Superior temporal gyrus (tissue), 1 donor: ENCODE measurements around the gene CAPRIN1.
"Not testable (repeated sequence)": the region's sequence is repeated elsewhere in the genome, so short reads cannot be mapped to it uniquely, and the experiment has no call there.

Experiments used
- DNase-seq: peaks from one replicate; pipeline ENCODE4 v3.0.0-alpha.2; 2016; ENCODE audit errors: extremely low spot score

CAPRIN1 gene

GRCh38 chr11:34086554-34087283 lies 35.2 kb downstream of the CAPRIN1 start:
- DNase-seq: no peak

DNA sequence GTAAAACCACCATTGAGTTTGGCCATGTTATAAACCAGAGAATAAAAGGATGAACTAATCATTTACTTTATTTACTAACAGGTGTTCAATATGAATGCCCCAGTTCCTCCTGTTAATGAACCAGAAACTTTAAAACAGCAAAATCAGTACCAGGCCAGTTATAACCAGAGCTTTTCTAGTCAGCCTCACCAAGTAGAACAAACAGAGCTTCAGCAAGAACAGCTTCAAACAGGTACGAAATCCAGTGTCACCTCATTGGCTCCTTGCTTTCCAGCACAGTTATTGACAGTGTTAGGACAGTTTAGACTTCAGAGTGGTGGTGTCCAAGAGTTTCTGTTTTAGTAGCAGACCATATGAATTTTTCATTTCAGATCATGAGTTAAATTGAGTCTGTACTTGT lies 40.3 kb downstream of the CAPRIN1 start:
- DNase-seq: no peak

GRCh38 chr11:34094900-34095299 lies 43.4 kb downstream of the CAPRIN1 start:
- DNase-seq: not testable (repeated sequence)

DNA sequence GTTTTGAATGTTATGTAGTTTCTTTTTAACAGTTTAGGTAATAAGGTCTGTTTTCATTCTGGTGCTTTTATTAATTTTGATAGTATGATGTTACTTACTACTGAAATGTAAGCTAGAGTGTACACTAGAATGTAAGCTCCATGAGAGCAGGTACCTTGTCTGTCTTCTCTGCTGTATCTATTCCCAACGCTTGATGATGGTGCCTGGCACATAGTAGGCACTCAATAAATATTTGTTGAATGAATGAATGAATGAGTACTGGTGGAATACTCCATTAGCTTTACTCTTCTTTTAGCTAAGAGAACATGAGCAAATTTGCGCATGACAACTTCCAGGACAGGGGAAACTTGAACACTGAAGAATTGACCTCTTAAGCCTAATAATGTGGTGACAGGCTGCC lies 47.3 kb downstream of the CAPRIN1 start:
- DNase-seq: no peak

DNA sequence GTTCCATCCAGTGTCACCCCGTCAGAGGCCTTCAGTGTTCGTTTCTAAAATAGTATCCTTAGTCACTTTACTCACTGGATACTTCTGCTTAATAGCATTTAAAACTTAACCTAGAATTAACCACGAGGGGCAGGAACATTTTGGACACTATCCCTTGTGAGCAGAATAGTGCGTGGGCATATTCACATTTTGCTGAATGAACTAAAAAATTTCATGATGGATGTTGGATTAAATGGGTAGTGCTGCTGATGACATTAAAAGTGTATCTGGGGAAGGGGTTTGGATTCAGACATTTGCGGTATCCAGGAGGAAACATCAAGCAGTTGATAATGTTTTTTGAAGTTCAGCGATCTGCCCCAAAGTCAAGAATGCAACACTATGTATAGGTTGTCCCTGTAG lies 53.1 kb downstream of the CAPRIN1 start:
- no peak for DNase-seq

- DNase-seq: peak; percentile 99
Measured at GRCh38 chr11:34105079-34105956, 53.8 kb downstream of the CAPRIN1 start, which contains the start of gene NAT10. Gene NAT10, plus strand, starts transcription at chr11:34105629. Its CDS starts 2,597 bp downstream, at chr11:34108226.

DNA sequence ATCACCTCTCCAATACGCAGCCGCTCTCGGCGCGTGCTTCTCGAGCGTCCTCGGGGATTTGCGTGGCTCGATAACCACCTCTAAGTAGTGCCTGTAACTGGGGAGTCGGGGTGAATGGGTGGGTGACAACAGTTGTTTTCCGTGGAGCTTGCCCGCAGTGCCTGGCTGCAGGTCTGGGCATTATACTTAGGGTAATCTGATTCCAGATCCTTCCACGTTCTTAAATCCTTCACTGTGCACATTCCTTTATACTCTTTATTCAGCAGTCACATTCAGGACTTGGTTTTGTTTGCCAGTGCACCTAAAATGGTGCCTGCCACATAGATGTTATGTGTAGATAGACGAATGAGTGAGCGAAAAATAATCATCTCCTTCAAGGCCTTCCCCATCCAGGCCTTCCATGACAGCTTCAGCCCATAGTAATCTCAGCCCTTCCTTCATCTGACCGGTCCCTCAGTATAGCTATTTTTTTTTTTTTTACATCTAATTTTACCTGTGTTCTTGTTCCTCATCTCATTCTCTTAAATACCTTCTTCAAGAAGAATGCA lies 54.5 kb downstream of the CAPRIN1 start:
- DNase-seq: no peak

DNA sequence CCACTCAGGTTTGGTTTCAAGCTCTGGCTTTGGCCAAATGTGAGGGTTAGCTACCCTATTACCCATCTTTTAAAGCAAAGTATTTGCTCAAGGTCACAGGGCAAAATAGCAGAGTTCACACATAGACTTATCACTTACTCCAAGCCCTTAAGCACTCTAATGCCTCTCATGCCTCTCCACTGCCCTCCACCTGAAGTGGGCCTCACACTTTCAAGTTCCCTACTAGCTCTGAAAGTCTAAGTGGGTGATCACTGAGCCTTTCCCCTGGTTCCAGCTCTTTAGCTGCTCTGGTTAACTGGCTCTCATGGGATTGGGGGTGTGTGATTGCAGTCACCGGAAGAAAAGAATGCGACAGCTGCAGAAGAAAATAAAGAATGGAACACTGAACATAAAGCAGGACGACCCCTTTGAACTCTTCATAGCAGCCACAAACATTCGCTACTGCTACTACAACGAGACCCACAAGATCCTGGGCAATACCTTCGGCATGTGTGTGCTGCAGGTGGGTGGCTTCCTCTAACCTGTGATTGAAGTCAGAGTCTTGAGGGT lies 60.3 kb downstream of the CAPRIN1 start:
- no peak for DNase-seq

- no peak for DNase-seq
Measured at GRCh38 chr11:34114014-34114413, 62.5 kb downstream of the CAPRIN1 start.

DNA sequence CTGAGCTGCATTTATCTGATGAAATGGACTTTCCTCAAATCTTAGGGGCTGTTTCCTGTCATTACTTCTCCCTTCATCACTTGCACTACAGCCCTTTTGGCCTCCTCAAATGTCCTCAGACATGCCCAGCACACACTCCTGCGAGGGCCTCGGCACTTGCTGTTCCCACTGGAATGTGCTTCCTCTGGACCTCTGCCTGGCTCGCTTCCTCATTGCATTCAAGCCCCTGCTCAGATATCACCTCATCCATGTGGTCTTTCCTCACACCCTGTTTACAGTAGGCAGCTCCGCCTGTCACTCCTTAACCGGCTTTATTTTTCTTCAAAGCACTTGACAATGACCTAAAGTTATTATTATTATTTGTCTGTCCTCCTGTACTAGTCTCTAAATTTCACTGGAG lies 62.9 kb downstream of the CAPRIN1 start:
- no peak for DNase-seq

DNA sequence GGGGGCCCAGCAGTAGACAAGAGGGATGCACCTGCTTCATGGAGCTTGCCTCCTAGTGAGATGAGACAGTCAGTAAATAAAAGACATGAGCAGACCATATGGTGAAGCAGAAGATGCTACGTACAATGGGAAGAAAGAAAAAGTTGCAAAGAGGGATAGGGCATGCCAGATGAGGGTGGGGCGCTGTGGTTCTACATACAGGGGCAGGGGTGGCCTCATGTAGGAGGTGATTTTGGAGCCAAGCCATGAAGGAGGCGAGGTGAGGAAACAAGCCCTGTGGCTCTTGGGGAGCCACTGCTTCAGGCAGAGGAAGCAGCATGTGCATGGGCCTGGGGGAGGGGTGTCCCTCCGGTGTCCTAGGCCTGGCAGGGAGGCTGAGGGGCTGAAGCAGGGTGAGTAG lies 69.1 kb downstream of the CAPRIN1 start:
- DNase-seq: no peak

DNA sequence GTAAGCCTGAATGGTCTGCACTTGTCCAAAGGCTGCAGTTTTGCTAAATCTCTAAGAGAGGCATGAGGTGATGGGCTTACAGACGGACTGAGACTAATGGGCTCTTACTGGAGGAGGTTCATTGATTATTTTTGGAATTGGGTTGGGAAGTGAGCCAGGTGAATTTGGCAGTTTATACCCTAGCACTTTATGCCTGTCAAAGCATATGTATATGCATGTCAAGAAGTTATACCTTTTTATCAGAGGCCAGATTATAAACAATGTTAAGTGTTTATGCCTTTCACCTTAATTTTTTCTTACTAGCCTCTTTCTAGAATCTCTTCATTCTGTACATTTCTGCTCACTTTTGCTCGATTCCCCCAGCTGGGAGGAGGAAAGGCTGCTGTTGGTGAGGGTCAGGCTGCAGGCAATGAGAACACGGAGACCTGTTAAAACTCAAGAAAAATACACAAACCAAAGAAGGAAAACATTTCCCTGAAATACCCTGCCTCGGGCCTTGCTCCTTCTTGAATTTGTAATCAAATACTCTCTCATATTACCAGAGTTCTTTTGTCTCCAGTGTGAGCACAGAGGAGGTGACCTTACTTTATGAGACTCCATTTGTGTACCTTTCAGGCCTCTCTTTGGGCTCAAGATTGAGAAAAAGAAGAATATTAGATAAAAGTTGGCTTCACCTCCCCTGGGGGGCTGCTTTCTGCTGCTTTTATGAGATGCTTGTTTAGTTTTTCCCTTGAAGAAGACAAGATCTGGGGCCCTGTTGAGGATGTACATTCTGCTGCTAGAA lies 73.5 kb downstream of the CAPRIN1 start:
- DNase-seq: no peak

DNA sequence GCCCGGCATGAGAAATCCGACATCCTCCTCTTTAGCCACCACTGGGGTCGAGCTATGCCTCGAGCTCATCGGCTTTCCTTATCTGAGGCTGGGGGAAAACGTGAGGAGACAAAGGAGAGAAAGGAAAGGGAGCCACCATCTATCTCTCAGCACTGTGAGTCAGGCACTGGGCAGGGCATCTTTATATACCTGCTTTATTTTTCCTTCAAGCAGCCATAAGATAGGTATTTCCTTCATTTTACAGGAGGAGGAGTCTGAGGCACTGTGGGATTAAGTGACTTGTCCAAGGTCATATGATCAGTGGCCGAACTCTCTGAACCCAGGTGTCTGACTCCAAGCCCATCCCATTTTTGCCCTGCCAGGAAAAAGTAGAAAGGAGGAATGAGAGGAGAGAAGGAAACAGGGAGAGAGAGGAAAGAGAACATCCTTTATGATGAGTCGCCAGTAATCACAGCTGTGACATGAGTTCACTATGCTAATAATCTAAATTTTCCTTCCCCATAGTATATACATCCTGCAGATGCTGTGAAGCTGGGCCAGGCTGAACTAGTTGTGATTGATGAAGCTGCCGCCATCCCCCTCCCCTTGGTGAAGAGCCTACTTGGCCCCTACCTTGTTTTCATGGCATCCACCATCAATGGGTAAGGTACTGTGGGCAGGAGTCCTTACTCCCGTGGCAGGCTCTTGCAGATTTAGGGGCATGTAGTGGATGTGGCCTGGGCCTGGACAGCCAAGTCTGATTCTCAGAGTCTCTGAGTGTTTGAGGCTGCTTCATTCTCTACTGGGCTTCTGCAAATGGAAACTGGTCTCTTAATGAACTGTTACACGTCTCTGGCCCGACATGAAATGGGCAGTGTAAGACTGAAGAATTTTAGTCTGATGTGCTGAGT lies 75.7 kb downstream of the CAPRIN1 start:
- no peak for DNase-seq

- no peak for DNase-seq
Measured at GRCh38 chr11:34128824-34129223, 77.3 kb downstream of the CAPRIN1 start.

GRCh38 chr11:34132261-34132965 lies 80.9 kb downstream of the CAPRIN1 start:
- no peak for DNase-seq

GRCh38 chr11:34134765-34135164 lies 83.2 kb downstream of the CAPRIN1 start:
- DNase-seq: no peak

DNA sequence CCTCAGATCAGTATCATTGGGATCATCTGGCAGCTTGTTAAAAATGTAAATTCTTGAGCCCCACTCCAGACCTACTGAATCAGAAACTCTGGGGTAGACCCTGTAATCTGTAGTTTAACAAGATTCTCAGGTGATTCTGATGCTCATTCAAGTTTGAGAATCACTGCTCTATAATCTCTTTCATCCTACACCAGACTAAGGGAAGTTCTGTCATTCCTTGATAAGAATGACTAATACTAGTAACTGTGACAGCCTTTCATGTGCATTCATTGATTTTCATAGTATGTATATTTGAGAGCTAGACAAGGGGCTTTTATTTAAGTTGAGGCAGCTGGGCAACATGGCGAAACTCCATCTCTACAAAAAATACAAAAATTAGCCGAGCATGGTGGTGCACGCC lies 83.9 kb downstream of the CAPRIN1 start:
- no peak for DNase-seq

DNA sequence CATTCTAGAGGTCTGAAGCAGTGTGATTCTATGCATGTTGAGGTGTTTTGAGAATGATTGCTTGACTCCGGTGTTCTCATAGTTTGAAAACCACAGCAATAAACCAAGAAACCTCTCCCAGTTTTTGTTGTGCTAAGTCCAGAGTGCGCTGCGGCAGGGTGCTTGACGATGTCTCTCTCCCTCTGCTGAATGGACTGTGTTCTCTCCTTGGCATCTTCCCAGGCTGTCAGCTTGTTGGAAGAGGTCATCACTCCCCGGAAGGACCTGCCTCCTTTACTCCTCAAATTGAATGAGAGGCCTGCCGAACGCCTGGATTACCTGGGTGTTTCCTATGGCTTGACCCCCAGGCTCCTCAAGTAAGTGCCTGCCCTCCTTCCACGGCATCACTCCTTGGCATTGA lies 84.9 kb downstream of the CAPRIN1 start:
- DNase-seq: no peak

GRCh38 chr11:34139346-34139745 lies 87.8 kb downstream of the CAPRIN1 start:
- no peak for DNase-seq

- no peak for DNase-seq
Measured at GRCh38 chr11:34140149-34140548, 88.6 kb downstream of the CAPRIN1 start.
